Liver (tissue), 3 donors: Measurements from ENCODE around the gene GZMM.

Experiments used
- EGR1 ChIP-seq, 2 donors: IDR thresholded peaks; 2 replicates each; pipeline ENCODE4 v1.6.1; 2016 to 2018; ENCODE audit warnings: antibody characterized with exemption in 2 of 2, low read depth in 2 of 2
- FOXA2 ChIP-seq: IDR thresholded peaks from 2 replicates; pipeline ENCODE4 v1.6.1; 2016; ENCODE audit warnings: antibody characterized with exemption
- GABPA ChIP-seq, 2 donors: IDR thresholded peaks in 1 of 2; conservative IDR thresholded peaks in 1 of 2; 2 replicates each; pipeline ENCODE4 v1.6.1; 2016; ENCODE audit warnings: antibody characterized with exemption in 2 of 2, mild to moderate bottlenecking in 1 of 2, moderate library complexity in 1 of 2
- SP1 ChIP-seq: IDR thresholded peaks from 2 replicates; pipeline ENCODE4 v1.6.1; 2018; ENCODE audit warnings: antibody characterized with exemption, mild to moderate bottlenecking
- TAF1 ChIP-seq: conservative IDR thresholded peaks from 2 replicates; pipeline ENCODE4 v1.6.1; 2016; ENCODE audit warnings: antibody characterized with exemption, mild to moderate bottlenecking
- TF ChIP-seq, protein P1 (sequence below): fragments of 150-350 bp; IDR thresholded peaks from 2 replicates; pipeline ENCODE4 v1.5.1; 2017; ENCODE audit warnings: improper control_type of control experiment, low read depth, low read length; ENCODE audit not compliant: missing input control
- TF ChIP-seq, protein P2 (sequence below): IDR thresholded peaks from 2 replicates; pipeline ENCODE4 v1.6.1; 2016; ENCODE audit warnings: antibody characterized with exemption
- TF ChIP-seq, protein P3 (sequence below): IDR thresholded peaks from 2 replicates; pipeline ENCODE4 v1.6.1; 2016; ENCODE audit warnings: antibody characterized with exemption
- TF ChIP-seq, protein P4 (sequence below): IDR thresholded peaks from 2 replicates; pipeline ENCODE4 v1.6.1; 2016; ENCODE audit warnings: antibody characterized with exemption, mild to moderate bottlenecking
- donor health status: healthy.
- donor health status: healthy.

DNA sequence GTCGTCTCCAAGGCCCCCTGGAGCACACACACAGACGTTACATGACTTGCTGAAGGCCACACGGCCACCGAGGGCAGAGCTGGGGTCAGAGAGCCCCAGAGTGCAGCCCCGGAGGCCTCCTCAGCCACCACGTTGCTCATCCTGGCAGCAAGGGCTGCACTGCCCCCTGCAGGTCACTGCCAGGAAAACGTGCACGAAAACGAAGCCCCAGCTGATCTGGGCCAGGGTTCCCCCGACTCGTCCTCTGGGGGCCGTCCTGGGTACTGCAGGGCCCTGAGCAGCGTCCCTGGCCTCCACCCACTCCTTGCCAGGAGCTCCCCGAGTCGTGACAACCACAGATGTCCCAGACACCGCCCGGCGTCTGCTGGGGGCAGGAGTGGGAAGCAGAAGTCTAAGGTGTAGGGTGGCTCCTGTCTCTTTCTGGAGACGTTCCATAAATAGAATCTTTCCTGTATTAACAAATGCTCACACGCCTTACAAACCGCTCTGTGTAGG, 33.2 kb upstream of the GZMM start:
- TF ChIP-seq, protein P1, sequence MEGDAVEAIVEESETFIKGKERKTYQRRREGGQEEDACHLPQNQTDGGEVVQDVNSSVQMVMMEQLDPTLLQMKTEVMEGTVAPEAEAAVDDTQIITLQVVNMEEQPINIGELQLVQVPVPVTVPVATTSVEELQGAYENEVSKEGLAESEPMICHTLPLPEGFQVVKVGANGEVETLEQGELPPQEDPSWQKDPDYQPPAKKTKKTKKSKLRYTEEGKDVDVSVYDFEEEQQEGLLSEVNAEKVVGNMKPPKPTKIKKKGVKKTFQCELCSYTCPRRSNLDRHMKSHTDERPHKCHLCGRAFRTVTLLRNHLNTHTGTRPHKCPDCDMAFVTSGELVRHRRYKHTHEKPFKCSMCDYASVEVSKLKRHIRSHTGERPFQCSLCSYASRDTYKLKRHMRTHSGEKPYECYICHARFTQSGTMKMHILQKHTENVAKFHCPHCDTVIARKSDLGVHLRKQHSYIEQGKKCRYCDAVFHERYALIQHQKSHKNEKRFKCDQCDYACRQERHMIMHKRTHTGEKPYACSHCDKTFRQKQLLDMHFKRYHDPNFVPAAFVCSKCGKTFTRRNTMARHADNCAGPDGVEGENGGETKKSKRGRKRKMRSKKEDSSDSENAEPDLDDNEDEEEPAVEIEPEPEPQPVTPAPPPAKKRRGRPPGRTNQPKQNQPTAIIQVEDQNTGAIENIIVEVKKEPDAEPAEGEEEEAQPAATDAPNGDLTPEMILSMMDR, result peak; percentile 92
- TF ChIP-seq SP1, result no peak
- TF ChIP-seq EGR1 (IDR thresholded peaks at IDR 0.05; ENCODE audit: low read depth in 2 of 2), result no peak
- no peak for TF ChIP-seq GABPA (IDR thresholded peaks at IDR 0.05 in 1 of 2, conservative IDR thresholded peaks at IDR 0.05 in 1 of 2)
- TF ChIP-seq, protein P2, sequence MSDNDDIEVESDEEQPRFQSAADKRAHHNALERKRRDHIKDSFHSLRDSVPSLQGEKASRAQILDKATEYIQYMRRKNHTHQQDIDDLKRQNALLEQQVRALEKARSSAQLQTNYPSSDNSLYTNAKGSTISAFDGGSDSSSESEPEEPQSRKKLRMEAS, result no peak
- TF ChIP-seq, protein P3, sequence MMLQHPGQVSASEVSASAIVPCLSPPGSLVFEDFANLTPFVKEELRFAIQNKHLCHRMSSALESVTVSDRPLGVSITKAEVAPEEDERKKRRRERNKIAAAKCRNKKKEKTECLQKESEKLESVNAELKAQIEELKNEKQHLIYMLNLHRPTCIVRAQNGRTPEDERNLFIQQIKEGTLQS, result no peak
- TF ChIP-seq, protein P4, sequence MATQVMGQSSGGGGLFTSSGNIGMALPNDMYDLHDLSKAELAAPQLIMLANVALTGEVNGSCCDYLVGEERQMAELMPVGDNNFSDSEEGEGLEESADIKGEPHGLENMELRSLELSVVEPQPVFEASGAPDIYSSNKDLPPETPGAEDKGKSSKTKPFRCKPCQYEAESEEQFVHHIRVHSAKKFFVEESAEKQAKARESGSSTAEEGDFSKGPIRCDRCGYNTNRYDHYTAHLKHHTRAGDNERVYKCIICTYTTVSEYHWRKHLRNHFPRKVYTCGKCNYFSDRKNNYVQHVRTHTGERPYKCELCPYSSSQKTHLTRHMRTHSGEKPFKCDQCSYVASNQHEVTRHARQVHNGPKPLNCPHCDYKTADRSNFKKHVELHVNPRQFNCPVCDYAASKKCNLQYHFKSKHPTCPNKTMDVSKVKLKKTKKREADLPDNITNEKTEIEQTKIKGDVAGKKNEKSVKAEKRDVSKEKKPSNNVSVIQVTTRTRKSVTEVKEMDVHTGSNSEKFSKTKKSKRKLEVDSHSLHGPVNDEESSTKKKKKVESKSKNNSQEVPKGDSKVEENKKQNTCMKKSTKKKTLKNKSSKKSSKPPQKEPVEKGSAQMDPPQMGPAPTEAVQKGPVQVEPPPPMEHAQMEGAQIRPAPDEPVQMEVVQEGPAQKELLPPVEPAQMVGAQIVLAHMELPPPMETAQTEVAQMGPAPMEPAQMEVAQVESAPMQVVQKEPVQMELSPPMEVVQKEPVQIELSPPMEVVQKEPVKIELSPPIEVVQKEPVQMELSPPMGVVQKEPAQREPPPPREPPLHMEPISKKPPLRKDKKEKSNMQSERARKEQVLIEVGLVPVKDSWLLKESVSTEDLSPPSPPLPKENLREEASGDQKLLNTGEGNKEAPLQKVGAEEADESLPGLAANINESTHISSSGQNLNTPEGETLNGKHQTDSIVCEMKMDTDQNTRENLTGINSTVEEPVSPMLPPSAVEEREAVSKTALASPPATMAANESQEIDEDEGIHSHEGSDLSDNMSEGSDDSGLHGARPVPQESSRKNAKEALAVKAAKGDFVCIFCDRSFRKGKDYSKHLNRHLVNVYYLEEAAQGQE, result no peak
- no peak for TF ChIP-seq TAF1
- TF ChIP-seq FOXA2, result no peak
